ENCODE measurements around the gene SVIL. TPM values are rescaled to one million over a fixed set of nuclear protein-coding genes. Genes with fewer than 3 reads are reported as not detected.

SVIL gene
- total and polyA plus RNA-seq, 10 donors: 1.4 to 65.3 (median 20.4) TPM

DNA sequence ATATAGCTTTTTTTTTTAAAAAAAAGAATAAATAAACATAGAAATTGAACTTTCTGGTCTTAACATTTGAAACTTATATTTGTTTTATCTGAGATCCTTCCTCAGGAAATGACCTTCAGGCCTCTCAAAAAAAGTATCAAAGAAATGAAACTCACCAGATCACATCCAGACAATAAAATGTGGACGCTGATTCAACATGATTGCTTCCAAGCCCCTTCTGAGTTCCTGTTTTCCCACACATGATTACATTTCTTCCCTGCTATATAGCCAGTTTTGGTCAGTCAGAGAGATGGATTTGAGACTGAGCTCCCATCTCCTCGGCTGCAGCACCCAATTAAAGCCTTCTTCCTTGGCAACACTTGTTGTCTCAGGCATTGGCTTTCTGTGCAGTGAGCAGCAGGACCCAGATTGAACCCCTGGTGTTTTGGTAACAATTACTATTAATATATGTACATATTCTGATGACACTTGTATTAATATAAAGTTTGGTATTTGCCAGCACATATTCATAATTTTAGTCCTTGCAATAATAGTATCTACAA is 21.8 kb upstream of the SVIL start:
- Histone ChIP-seq H3K4me3 (no peak overlapping the region), H3K27me3 (replicated peaks in 1 of 7) (no peaks in the 10 kb centered on the region), H3K36me3 (peaks cover 0 to 16% (median 0%) of the 10 kb centered on the region in 6 donors), H3K4me1 (peaks cover 0 to 36% (median 19%) of the 10 kb centered on the region in 6 donors), H3K27ac (no peak overlapping the region), H3K9me3 (peaks cover 0 to 19% (median 11%) of the 10 kb centered on the region in 8 donors)
- no peak for DNase-seq
- no peak for TF ChIP-seq POLR2A (IDR thresholded peaks at IDR 0.05)
- no peak for TF ChIP-seq POLR2AphosphoS5 (IDR thresholded peaks at IDR 0.05)
- TF ChIP-seq, protein P1, sequence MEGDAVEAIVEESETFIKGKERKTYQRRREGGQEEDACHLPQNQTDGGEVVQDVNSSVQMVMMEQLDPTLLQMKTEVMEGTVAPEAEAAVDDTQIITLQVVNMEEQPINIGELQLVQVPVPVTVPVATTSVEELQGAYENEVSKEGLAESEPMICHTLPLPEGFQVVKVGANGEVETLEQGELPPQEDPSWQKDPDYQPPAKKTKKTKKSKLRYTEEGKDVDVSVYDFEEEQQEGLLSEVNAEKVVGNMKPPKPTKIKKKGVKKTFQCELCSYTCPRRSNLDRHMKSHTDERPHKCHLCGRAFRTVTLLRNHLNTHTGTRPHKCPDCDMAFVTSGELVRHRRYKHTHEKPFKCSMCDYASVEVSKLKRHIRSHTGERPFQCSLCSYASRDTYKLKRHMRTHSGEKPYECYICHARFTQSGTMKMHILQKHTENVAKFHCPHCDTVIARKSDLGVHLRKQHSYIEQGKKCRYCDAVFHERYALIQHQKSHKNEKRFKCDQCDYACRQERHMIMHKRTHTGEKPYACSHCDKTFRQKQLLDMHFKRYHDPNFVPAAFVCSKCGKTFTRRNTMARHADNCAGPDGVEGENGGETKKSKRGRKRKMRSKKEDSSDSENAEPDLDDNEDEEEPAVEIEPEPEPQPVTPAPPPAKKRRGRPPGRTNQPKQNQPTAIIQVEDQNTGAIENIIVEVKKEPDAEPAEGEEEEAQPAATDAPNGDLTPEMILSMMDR (IDR thresholded peaks at IDR 0.05 in 8 of 11, conservative IDR thresholded peaks at IDR 0.05 in 3 of 11): no peak
- intact Hi-C loops (cut with DNase I; ENCODE audit: low total_unique reads): no loop called here
- WGBS, 5 donors: 76 to 85% (median 79%) methylated on average over 2 of the region's 2 CpGs

DNA sequence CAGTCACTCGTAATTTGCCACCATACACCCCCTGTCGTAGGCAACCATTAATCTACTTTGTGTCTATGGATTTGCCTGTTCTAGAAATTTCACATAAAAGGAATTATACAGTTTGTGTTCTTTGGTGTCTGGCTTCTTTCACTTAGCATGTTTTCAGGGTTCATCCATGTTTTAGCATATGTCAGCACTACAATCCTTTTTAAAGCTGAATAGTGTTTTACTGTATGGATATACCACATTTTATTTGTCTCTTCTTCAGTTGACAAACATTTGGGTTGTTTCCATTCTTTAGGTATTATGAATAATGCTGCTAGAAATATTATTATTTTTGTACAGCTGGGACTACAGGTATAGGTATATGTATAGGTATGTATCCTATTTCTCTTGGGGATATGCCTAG is 17.4 kb upstream of the SVIL start:
- WGBS, 5 donors: 90 to 97% (median 94%) methylated on average over 2 of the region's 2 CpGs
- TF ChIP-seq, protein P1 (IDR thresholded peaks at IDR 0.05 in 8 of 11, conservative IDR thresholded peaks at IDR 0.05 in 3 of 11): no peak
- TF ChIP-seq POLR2AphosphoS5 (IDR thresholded peaks at IDR 0.05) (no peak), POLR2A (IDR thresholded peaks at IDR 0.05) (no peak)
- intact Hi-C loops (cut with DNase I; ENCODE audit: low total_unique reads): no loop called here
- Histone ChIP-seq H3K4me3 (no peak overlapping the region), H3K4me1 (peaks cover 0 to 14% (median 2%) of the 10 kb centered on the region in 6 donors), H3K27ac (no peak overlapping the region), H3K27me3 (replicated peaks in 1 of 7) (no peaks in the 10 kb centered on the region), H3K9me3 (peaks cover 0 to 16% (median 10%) of the 10 kb centered on the region in 8 donors), H3K36me3 (peaks cover 0 to 11% (median 0%) of the 10 kb centered on the region in 6 donors)
- DNase-seq: no peak

DNA sequence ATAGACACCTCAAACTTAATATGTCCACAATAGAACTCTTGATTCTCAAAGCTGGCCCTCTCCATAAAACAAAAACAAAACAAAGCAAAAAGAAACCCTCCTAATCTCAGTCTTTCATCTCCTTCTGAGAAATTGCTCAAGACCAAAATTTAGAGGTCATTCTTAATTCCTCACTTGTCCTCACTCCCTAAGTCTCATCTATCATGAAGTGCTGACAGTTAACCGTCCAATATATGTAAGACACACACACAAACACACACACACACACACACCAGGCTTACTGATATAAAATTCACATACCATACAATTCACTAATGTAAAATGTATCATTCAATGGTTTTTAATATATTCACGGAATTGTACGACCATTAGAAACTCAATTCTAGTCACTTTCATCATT is 17.0 kb upstream of the SVIL start:
- H3K36me3 ChIP-seq: peaks cover 0 to 7% (median 0%) of the 10 kb centered on the region in 6 donors
- no peak overlapping the region for H3K27ac ChIP-seq
- no peak for TF ChIP-seq POLR2AphosphoS5 (IDR thresholded peaks at IDR 0.05)
- TF ChIP-seq, protein P1 (IDR thresholded peaks at IDR 0.05 in 8 of 11, conservative IDR thresholded peaks at IDR 0.05 in 3 of 11): no peak
- no peak for TF ChIP-seq POLR2A (IDR thresholded peaks at IDR 0.05)
- 81 to 97% (median 94%) methylated on average over 3 of the region's 3 CpGs for WGBS, 5 donors
- H3K4me1 ChIP-seq: peaks cover 0 to 18% (median 6%) of the 10 kb centered on the region in 6 donors
- no peak for DNase-seq
- H3K9me3 ChIP-seq: peaks cover 0 to 11% (median 7%) of the 10 kb centered on the region in 8 donors
- H3K4me3 ChIP-seq: no peak overlapping the region
- intact Hi-C loops (cut with DNase I; ENCODE audit: low total_unique reads): no loop called here
- no peaks in the 10 kb centered on the region for H3K27me3 ChIP-seq (replicated peaks in 1 of 7)

DNA sequence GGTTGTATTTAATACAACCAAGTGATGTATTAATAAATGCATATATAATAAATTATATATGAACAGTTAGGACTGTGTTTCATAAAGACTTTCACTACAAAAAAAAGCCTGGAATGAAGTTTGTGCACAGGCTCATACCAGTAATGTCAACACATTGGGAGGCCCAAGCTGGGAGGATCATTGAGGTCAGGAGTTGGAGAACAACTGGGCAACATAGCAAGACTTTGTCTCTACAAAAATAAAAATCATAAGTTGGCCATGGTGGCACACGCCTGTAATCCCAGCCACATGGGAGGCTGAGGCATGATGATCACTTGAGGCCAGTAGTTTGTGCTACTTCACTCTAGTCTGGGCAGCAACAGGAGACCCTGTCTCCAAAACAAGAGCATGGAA is 15.8 kb upstream of the SVIL start:
- Histone ChIP-seq H3K4me1 (peaks cover 0 to 26% (median 10%) of the 10 kb centered on the region in 6 donors), H3K9me3 (no peaks in the 10 kb centered on the region), H3K27ac (no peak overlapping the region), H3K36me3 (no peaks in the 10 kb centered on the region), H3K4me3 (no peak overlapping the region), H3K27me3 (replicated peaks in 1 of 7) (no peaks in the 10 kb centered on the region)
- WGBS, 5 donors: 93 to 95% (median 94%) methylated on average over 1 of the region's 1 CpG
- DNase-seq: no peak
- intact Hi-C loops (cut with DNase I; ENCODE audit: low total_unique reads): no loop called here
- TF ChIP-seq POLR2AphosphoS5 (IDR thresholded peaks at IDR 0.05): no peak
- TF ChIP-seq, protein P1 (IDR thresholded peaks at IDR 0.05 in 8 of 11, conservative IDR thresholded peaks at IDR 0.05 in 3 of 11): no peak
- TF ChIP-seq POLR2A (IDR thresholded peaks at IDR 0.05): no peak

Measured in spleen (tissue), 11 donors.